Measurements from ENCODE around the gene RAD51B.

GRCh38 chr14:68366656-68367055, 547.1 kb downstream of the RAD51B start:
- no peak for TF ChIP-seq ZKSCAN8 (CRISPR knock-in tag; IDR thresholded peaks at IDR 0.05; ENCODE audit: borderline replicate concordance)
- TF ChIP-seq HOXA9 (CRISPR knock-in tag; IDR thresholded peaks at IDR 0.05; ENCODE audit: borderline replicate concordance) = no peak
- no peak for TF ChIP-seq CHD2 (IDR thresholded peaks at IDR 0.05; ENCODE audit: low read depth, low read length)
- TF ChIP-seq RAD21 (CRISPR knock-in tag; IDR thresholded peaks at IDR 0.05) = no peak
- TF ChIP-seq CREB1 (IDR thresholded peaks at IDR 0.05) = no peak
- TF ChIP-seq CREB1 (CRISPR knock-in tag; IDR thresholded peaks at IDR 0.05) = no peak
- TF ChIP-seq EZH2 (conservative IDR thresholded peaks at IDR 0.05; ENCODE audit: low read depth, low read length) = no peak

Measured in HepG2 (cell line).